MM.1S (cell line): ENCODE measurements around the gene B4GALNT1.

Experiments used
- CTCF ChIP-seq: fragments of 300-600 bp; sonication (generic); IDR thresholded peaks from 2 replicates; pipeline ENCODE4 v1.5.1; 2016; ENCODE audit warnings: antibody characterized with exemption, low read length, mixed read lengths
- EZH2 ChIP-seq: fragments of 300-600 bp; sonication (generic); optimal IDR thresholded peaks from 2 replicates; pipeline ENCODE3; 2017; ENCODE audit warnings: low read depth, mild to moderate bottlenecking, antibody characterized with exemption, low read length, mixed read lengths

- TF ChIP-seq CTCF (no peak), EZH2 (no peak)
These were observed 15.1 kb downstream of the B4GALNT1 start for GRCh38 chr12:57617942-57618341.
